ENCODE results near the gene STXBP3. TPM values are rescaled to one million over a fixed set of nuclear protein-coding genes. Genes with fewer than 3 reads are reported as not detected.

The STXBP3 gene
- total RNA-seq, 1 experiment from 2014 or later, result 34.1 TPM

- H3K14ac ChIP-seq (ENCODE audit: insufficient read depth, low read length), result no peak overlapping the region
- H3K27me3 ChIP-seq (ENCODE audit: insufficient read depth, low read length), result no peaks in the 10 kb centered on the region
- Mint-ChIP-seq H3K27ac (no peak overlapping the region), H3K36me3 (ENCODE audit: insufficient read depth in 1 of 3, low read depth in 3 of 3) (no peaks in the 10 kb centered on the region), H3K27me3 (ENCODE audit: low read depth) (peaks cover 1% of the 10 kb centered on the region), H3K4me1 (peaks cover 2 to 20% of the 10 kb centered on the region in 2 experiments), H3K9me3 (no peaks in the 10 kb centered on the region), H3K4me3 (no peak overlapping the region)
- no peaks in the 10 kb centered on the region for H3K79me2 ChIP-seq (ENCODE audit: insufficient read depth, low read length)
- no peak overlapping the region for H3K4ac ChIP-seq (ENCODE audit: low read depth, low read length)
- no peak overlapping the region for H2BK12ac ChIP-seq (ENCODE audit: insufficient read length, low read depth, low read length)
- DNase-seq, result peak; percentile 75
- no peaks in the 10 kb centered on the region for H4K20me1 ChIP-seq (ENCODE audit: control insufficient read depth, insufficient read depth, insufficient read length)
- no peak overlapping the region for H3K9ac ChIP-seq (ENCODE audit: extremely low read depth, insufficient read length, low read length)
- H4K8ac ChIP-seq (replicated peaks; ENCODE audit: insufficient read length, low read depth, low read length), result no peak overlapping the region
- no peak overlapping the region for H3T11ph ChIP-seq (ENCODE audit: low read length)
- no peak overlapping the region for H2BK120ac ChIP-seq (ENCODE audit: low read depth, low read length, poor library complexity, severe bottlenecking)
- peak; percentile 74 for TF ChIP-seq CTCF (conservative IDR thresholded peaks at IDR 0.05)
- no peak overlapping the region for H3K56ac ChIP-seq (ENCODE audit: insufficient read length, low read depth, low read length)
- H2AK5ac ChIP-seq (ENCODE audit: insufficient read length, low read length), result no peak overlapping the region
- H2BK5ac ChIP-seq (ENCODE audit: insufficient read length, low read length), result no peak overlapping the region
- no peak overlapping the region for H3K4me2 ChIP-seq (ENCODE audit: insufficient read depth, insufficient read length, low read length)
- no CpG with 5 or more reads among the region's 7 CpGs for WGBS (ENCODE audit: extremely low coverage, insufficient read length, low lambda C conversion rate)
- no peak overlapping the region for H2BK20ac ChIP-seq (ENCODE audit: low read depth, low read length, poor library complexity, severe bottlenecking)
- H2BK15ac ChIP-seq (ENCODE audit: low read depth, low read length), result no peak overlapping the region
- no peak overlapping the region for H3K23ac ChIP-seq (ENCODE audit: insufficient read length, low read depth, low read length)
- H4K91ac ChIP-seq (ENCODE audit: insufficient read length, low read depth, low read length), result no peak overlapping the region
- no peak overlapping the region for H3K27ac ChIP-seq (ENCODE audit: insufficient read length, low read depth, low read length)
- no peak overlapping the region for H2AFZ ChIP-seq (ENCODE audit: low read length)
- no peak overlapping the region for H3K18ac ChIP-seq (ENCODE audit: insufficient read length, low read depth, low read length)
- H3K79me1 ChIP-seq (ENCODE audit: insufficient read depth, low read depth, low read length, poor library complexity, severe bottlenecking), result no peaks in the 10 kb centered on the region
- no peaks in the 10 kb centered on the region for H3K4me1 ChIP-seq (ENCODE audit: insufficient read depth, low read length)
- no peaks in the 10 kb centered on the region for H3K23me2 ChIP-seq (ENCODE audit: insufficient read length, low read depth, low read length, poor library complexity, severe bottlenecking)
- no peaks in the 10 kb centered on the region for H3K9me3 ChIP-seq (ENCODE audit: control insufficient read depth, low read depth, low read length)
- no peak overlapping the region for H4K5ac ChIP-seq (ENCODE audit: insufficient read length, low read depth, low read length)
Observed at GRCh38 chr1:108708691-108709660, 37.5 kb upstream of the STXBP3 start.
